HEK293 (cell line): Measurements from ENCODE around the gene ASPHD1.
"Not testable (repeated sequence)": the region's sequence is repeated elsewhere in the genome, so short reads cannot be mapped to it uniquely, and the experiment has no call there.

Source experiments
- CTCF ChIA-PET: fragments of 350-600 bp; formaldehyde crosslinking; extraction: SDS; loops from one replicate; lab custom pipeline; 2021; ENCODE audit warnings: antibody characterized with exemption; lab: Yijun Ruan, JAX
- POLR2A ChIA-PET: fragments of 300-600 bp; formaldehyde crosslinking; extraction: SDS; loops from one replicate; lab custom pipeline; 2020; ENCODE audit warnings: antibody characterized with exemption, inconsistent platforms; lab: Yijun Ruan, JAX
- H3K27ac ChIP-seq: fragments of 200-500 bp; sonication (Bioruptor generic); 2 replicates; pipeline ENCODE4 v1.5.1; 2014; ENCODE audit warnings: low read depth, low read length, control low read depth, inconsistent platforms; ENCODE audit errors: extremely low read depth
- H3K36me3 ChIP-seq, 2 experiments: fragments of 200-500 bp in 1 of 2; sonication (Bioruptor generic) in 1 of 2; 1 replicate in 1 of 2; 2 replicates in 1 of 2; pipeline ENCODE4 v1.5.1; 2014 to 2017; ENCODE audit warnings: inconsistent platforms in 2 of 2, low read length in 2 of 2; ENCODE audit not compliant: control insufficient read depth in 2 of 2, insufficient read depth in 1 of 2
- H3K4me1 ChIP-seq: fragments of 200-500 bp; sonication (Bioruptor generic); 2 replicates; pipeline ENCODE4 v1.5.1; 2014; ENCODE audit warnings: mild to moderate bottlenecking, low read length, inconsistent platforms; ENCODE audit not compliant: control insufficient read depth, insufficient read depth
- H3K4me3 ChIP-seq: 2 replicates; pipeline ENCODE4 v1.5.1; 2011; ENCODE audit warnings: low read depth, mild to moderate bottlenecking, control low read depth, low read length, moderate library complexity
- H3K9me3 ChIP-seq: fragments of 200-500 bp; sonication (Bioruptor generic); 2 replicates; pipeline ENCODE4 v1.5.1; 2014; ENCODE audit warnings: low read depth, low read length, inconsistent platforms; ENCODE audit not compliant: control insufficient read depth, insufficient read depth
- HOXC10 ChIP-seq: sonication (generic); formaldehyde crosslinking; IDR thresholded peaks from 2 replicates; pipeline ENCODE4 v1.8.1; 2023; ENCODE audit warnings: mild to moderate bottlenecking, missing genetic modification reagents
- RBAK ChIP-seq: fragments of 450-650 bp; formaldehyde crosslinking; IDR thresholded peaks from 2 replicates; pipeline ENCODE4 v1.5.1; 2016; ENCODE audit warnings: missing biosample characterization, missing genetic modification characterization
- SCRT2 ChIP-seq: fragments of 450-650 bp; formaldehyde crosslinking; IDR thresholded peaks from 2 replicates; pipeline ENCODE4 v1.5.1; 2016; ENCODE audit warnings: missing biosample characterization, missing genetic modification characterization
- ZFP41 ChIP-seq: fragments of 450-650 bp; formaldehyde crosslinking; IDR thresholded peaks from 2 replicates; pipeline ENCODE4 v1.5.1; 2016; ENCODE audit warnings: missing biosample characterization, missing genetic modification characterization, borderline replicate concordance
- ZNF114 ChIP-seq: fragments of 450-650 bp; formaldehyde crosslinking; IDR thresholded peaks from 2 replicates; pipeline ENCODE4 v1.5.0; 2017; ENCODE audit warnings: missing biosample characterization, missing genetic modification characterization
- ZNF266 ChIP-seq: fragments of 450-650 bp; formaldehyde crosslinking; IDR thresholded peaks from 2 replicates; pipeline ENCODE4 v1.5.1; 2016; ENCODE audit warnings: missing biosample characterization, missing genetic modification characterization, low read depth
- ZNF501 ChIP-seq: fragments of 450-650 bp; formaldehyde crosslinking; IDR thresholded peaks from 2 replicates; pipeline ENCODE4 v1.5.1; 2016; ENCODE audit warnings: missing biosample characterization, missing genetic modification characterization
- ZNF529 ChIP-seq: fragments of 450-650 bp; formaldehyde crosslinking; IDR thresholded peaks from 2 replicates; pipeline ENCODE4 v1.5.1; 2017; ENCODE audit warnings: missing genetic modification characterization, missing biosample characterization; ENCODE audit not compliant: insufficient replicate concordance
- ZNF654 ChIP-seq: fragments of 450-650 bp; formaldehyde crosslinking; IDR thresholded peaks from 2 replicates; pipeline ENCODE4 v1.5.1; 2016; ENCODE audit warnings: low read depth, missing biosample characterization, missing genetic modification characterization
- ZNF660 ChIP-seq: fragments of 450-650 bp; IDR thresholded peaks from 2 replicates; pipeline ENCODE4 v1.5.1; 2018; ENCODE audit warnings: missing biosample characterization, mild to moderate bottlenecking, missing genetic modification characterization
- ZNF701 ChIP-seq: fragments of 450-650 bp; formaldehyde crosslinking; IDR thresholded peaks from 2 replicates; pipeline ENCODE4 v1.5.1; 2016; ENCODE audit warnings: missing biosample characterization, missing genetic modification characterization
- ZNF830 ChIP-seq: fragments of 450-650 bp; IDR thresholded peaks from 2 replicates; pipeline ENCODE4 v1.5.0; 2018; ENCODE audit warnings: missing biosample characterization, missing genetic modification characterization, low read depth, mild to moderate bottlenecking, moderate library complexity
- TF ChIP-seq, protein P1 (sequence below): fragments of 450-650 bp; formaldehyde crosslinking; IDR thresholded peaks from 2 replicates; pipeline ENCODE4 v1.5.1; 2016; ENCODE audit warnings: missing biosample characterization, missing genetic modification characterization
- TF ChIP-seq, protein P2 (sequence below): fragments of 450-650 bp; formaldehyde crosslinking; IDR thresholded peaks from 2 replicates; pipeline ENCODE4 v1.5.1; 2017; ENCODE audit warnings: missing biosample characterization, missing genetic modification characterization
- TF ChIP-seq, protein P3 (sequence below): sonication (generic); formaldehyde crosslinking; IDR thresholded peaks from 2 replicates; pipeline ENCODE4 v1.8.1; 2022; ENCODE audit warnings: mild to moderate bottlenecking, moderate library complexity, missing genetic modification reagents
- TF ChIP-seq, protein P4 (sequence below): fragments of 450-650 bp; formaldehyde crosslinking; IDR thresholded peaks from 2 replicates; pipeline ENCODE4; 2016; ENCODE audit warnings: missing biosample characterization, missing genetic modification characterization
- TF ChIP-seq, protein P5 (sequence below): fragments of 450-650 bp; formaldehyde crosslinking; IDR thresholded peaks from 2 replicates; pipeline ENCODE4 v1.5.1; 2016; ENCODE audit warnings: missing biosample characterization, missing genetic modification characterization
- TF ChIP-seq, protein P6 (sequence below): fragments of 450-650 bp; formaldehyde crosslinking; conservative IDR thresholded peaks from 2 replicates; pipeline ENCODE4 v1.5.1; 2016; ENCODE audit warnings: low read depth, missing biosample characterization, missing genetic modification characterization

ASPHD1 gene

DNA sequence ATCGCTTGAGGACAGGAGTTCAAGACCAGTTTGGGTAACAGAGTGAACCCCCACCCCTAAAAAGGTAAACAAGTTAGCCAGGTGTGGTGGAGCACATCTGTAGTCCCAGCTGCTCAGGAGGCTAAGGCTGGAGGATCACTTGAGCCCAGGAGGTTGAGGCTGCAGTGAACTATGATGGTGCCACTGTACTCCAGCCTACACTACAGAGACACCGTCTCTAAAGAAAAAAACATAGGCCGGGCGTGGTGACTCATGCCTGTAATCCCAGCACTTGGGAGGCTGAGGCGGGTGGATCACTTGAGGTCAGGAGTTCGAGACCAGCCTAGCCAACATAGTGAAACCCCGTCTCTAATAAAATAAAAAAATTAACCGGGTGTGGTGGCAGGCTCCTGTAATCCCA is 31.2 kb upstream of the ASPHD1 start:
- TF ChIP-seq, protein P1, sequence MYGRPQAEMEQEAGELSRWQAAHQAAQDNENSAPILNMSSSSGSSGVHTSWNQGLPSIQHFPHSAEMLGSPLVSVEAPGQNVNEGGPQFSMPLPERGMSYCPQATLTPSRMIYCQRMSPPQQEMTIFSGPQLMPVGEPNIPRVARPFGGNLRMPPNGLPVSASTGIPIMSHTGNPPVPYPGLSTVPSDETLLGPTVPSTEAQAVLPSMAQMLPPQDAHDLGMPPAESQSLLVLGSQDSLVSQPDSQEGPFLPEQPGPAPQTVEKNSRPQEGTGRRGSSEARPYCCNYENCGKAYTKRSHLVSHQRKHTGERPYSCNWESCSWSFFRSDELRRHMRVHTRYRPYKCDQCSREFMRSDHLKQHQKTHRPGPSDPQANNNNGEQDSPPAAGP (tag by site-specific recombination) = peak; percentile 37; the same call in 1 of the 2 replicates
- TF ChIP-seq, all 188 proteins: peak for 1; not testable (repeated sequence) for 187
- H3K4me3 ChIP-seq, H3K36me3 ChIP-seq, H3K4me1 ChIP-seq, H3K27ac ChIP-seq, H3K9me3 ChIP-seq: not testable (repeated sequence)
- CTCF ChIA-PET = interaction anchor here (0.6 to 1.5 kb wide), 2 partner anchors 16 to 53 kb away, joined by 3 read pairs; partner anchors contain the start of gene PAGR1
- POLR2A ChIA-PET = interaction anchor here (1.8 kb wide), 1 partner anchor 8 kb away, joined by 7 read pairs; no protein-coding TSS in a partner anchor

DNA sequence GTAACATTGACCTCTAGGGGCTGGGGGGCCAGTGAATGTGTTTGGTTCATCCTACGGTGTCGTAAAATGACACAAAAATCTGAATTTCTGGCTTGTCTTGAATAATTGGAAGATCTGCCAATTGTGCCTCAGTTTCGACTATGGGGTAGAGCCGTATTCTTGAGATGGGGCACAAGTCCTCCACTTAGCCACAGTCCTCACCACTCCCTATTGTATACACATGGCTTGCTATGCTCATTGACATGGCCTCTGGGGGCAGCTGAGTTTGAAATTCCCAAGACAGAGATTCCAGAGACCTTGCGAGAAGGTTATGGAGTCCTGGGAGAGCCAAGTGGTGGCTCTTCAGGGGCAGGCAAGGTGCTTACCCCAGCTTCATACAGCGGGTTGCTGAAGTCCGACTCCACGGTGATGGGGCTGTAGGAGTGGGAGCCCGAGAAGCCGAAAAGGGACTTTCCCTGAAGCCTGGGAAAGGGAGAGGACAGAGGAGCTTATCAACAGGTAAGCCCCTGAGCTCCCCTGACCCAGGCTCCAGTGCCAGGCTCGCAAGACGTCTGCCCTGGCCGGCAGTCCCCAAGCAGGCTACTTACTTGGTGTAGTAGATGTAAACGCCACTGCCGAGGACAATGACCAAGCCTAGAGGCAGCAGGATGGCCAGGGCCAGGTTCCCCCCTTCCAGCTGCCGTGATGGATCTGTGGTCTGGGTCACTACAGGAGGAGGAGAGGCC is 28.3 kb upstream of the ASPHD1 start:
- POLR2A ChIA-PET = interaction anchor here (0.8 kb wide), 1 partner anchor 8 kb away, joined by 4 read pairs; the partner anchor contains the start of gene CDIPT
- Histone ChIP-seq H3K36me3 (no peaks in the 10 kb centered on the region), H3K27ac (no peak overlapping the region), H3K4me1 (no peaks in the 10 kb centered on the region), H3K9me3 (no peaks in the 10 kb centered on the region), H3K4me3 (no peak overlapping the region)
- CTCF ChIA-PET = interaction anchor here (0.9 to 1.3 kb wide), 2 partner anchors 9 to 27 kb away, joined by 4 read pairs; partner anchors contain the start of genes CDIPT and SEZ6L2
- TF ChIP-seq ZNF830 (tag by site-specific recombination) (no peak), ZNF660 (tag by site-specific recombination) (no peak), ZNF266 (no peak), SCRT2 (tag by site-specific recombination) (peak; percentile 64)

DNA sequence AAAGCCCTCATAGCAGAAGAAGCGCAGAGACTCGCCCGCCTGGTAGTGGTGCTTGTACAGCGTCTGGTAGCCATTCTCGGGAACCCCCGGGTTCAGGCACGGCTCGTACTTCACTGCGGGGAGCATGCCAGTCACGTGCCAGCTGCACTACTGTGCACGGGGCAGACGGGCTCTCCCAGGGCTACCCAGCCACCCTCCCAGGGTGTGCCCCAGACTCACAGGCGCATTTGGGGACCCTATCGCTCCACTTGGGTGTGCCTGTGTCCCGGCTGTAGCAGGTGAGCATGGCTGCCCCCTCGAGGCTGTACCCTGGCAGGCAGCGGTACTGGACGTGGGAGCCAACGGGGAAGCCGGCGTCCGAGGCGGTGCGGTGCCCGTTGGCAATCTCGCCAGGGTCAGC is 27.0 kb upstream of the ASPHD1 start:
- no peaks in the 10 kb centered on the region for H3K36me3 ChIP-seq
- H3K27ac ChIP-seq = no peak overlapping the region
- H3K9me3 ChIP-seq = no peaks in the 10 kb centered on the region
- ChIA-PET CTCF (interaction anchor here (0.8 to 1.3 kb wide), 3 partner anchors 10 to 99 kb away, joined by 3 to 4 read pairs (median 4); partner anchors contain the start of genes CDIPT and SEZ6L2), POLR2A (no interaction called here)
- no peak overlapping the region for H3K4me3 ChIP-seq
- H3K4me1 ChIP-seq = no peaks in the 10 kb centered on the region
- TF ChIP-seq HOXC10 (CRISPR knock-in tag) (no peak), ZFP41 (tag by site-specific recombination) (no peak), ZNF501 (no peak), ZNF660 (tag by site-specific recombination) (no peak), ZNF529 (tag by site-specific recombination) (no peak), ZNF654 (tag by site-specific recombination) (no peak), ZNF701 (tag by site-specific recombination) (no peak), RBAK (tag by site-specific recombination) (no peak), ZNF114 (tag by site-specific recombination) (no peak), SCRT2 (tag by site-specific recombination) (no peak)
- TF ChIP-seq, protein P2, sequence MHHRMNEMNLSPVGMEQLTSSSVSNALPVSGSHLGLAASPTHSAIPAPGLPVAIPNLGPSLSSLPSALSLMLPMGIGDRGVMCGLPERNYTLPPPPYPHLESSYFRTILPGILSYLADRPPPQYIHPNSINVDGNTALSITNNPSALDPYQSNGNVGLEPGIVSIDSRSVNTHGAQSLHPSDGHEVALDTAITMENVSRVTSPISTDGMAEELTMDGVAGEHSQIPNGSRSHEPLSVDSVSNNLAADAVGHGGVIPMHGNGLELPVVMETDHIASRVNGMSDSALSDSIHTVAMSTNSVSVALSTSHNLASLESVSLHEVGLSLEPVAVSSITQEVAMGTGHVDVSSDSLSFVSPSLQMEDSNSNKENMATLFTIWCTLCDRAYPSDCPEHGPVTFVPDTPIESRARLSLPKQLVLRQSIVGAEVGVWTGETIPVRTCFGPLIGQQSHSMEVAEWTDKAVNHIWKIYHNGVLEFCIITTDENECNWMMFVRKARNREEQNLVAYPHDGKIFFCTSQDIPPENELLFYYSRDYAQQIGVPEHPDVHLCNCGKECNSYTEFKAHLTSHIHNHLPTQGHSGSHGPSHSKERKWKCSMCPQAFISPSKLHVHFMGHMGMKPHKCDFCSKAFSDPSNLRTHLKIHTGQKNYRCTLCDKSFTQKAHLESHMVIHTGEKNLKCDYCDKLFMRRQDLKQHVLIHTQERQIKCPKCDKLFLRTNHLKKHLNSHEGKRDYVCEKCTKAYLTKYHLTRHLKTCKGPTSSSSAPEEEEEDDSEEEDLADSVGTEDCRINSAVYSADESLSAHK (tag by site-specific recombination) = no peak
- TF ChIP-seq, protein P3, sequence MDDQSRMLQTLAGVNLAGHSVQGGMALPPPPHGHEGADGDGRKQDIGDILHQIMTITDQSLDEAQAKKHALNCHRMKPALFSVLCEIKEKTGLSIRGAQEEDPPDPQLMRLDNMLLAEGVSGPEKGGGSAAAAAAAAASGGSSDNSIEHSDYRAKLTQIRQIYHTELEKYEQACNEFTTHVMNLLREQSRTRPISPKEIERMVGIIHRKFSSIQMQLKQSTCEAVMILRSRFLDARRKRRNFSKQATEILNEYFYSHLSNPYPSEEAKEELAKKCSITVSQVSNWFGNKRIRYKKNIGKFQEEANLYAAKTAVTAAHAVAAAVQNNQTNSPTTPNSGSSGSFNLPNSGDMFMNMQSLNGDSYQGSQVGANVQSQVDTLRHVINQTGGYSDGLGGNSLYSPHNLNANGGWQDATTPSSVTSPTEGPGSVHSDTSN (CRISPR knock-in tag) = no peak
- TF ChIP-seq, protein P4, sequence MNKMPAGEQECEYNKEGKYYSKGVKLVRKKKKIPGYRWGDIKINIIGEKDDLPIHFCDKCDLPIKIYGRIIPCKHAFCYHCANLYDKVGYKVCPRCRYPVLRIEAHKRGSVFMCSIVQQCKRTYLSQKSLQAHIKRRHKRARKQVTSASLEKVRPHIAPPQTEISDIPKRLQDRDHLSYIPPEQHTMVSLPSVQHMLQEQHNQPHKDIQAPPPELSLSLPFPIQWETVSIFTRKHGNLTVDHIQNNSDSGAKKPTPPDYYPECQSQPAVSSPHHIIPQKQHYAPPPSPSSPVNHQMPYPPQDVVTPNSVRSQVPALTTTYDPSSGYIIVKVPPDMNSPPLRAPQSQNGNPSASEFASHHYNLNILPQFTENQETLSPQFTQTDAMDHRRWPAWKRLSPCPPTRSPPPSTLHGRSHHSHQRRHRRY (tag by site-specific recombination) = no peak
- TF ChIP-seq, protein P5, sequence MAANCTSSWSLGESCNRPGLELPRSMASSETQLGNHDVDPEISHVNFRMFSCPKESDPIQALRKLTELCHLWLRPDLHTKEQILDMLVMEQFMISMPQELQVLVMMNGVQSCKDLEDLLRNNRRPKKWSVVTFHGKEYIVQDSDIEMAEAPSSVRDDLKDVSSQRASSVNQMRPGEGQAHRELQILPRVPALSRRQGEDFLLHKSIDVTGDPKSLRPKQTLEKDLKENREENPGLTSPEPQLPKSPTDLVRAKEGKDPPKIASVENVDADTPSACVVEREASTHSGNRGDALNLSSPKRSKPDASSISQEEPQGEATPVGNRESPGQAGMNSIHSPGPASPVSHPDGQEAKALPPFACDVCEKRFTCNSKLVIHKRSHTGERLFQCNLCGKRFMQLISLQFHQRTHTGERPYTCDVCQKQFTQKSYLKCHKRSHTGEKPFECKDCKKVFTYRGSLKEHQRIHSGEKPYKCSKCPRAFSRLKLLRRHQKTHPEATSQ = no peak
- TF ChIP-seq, protein P6, sequence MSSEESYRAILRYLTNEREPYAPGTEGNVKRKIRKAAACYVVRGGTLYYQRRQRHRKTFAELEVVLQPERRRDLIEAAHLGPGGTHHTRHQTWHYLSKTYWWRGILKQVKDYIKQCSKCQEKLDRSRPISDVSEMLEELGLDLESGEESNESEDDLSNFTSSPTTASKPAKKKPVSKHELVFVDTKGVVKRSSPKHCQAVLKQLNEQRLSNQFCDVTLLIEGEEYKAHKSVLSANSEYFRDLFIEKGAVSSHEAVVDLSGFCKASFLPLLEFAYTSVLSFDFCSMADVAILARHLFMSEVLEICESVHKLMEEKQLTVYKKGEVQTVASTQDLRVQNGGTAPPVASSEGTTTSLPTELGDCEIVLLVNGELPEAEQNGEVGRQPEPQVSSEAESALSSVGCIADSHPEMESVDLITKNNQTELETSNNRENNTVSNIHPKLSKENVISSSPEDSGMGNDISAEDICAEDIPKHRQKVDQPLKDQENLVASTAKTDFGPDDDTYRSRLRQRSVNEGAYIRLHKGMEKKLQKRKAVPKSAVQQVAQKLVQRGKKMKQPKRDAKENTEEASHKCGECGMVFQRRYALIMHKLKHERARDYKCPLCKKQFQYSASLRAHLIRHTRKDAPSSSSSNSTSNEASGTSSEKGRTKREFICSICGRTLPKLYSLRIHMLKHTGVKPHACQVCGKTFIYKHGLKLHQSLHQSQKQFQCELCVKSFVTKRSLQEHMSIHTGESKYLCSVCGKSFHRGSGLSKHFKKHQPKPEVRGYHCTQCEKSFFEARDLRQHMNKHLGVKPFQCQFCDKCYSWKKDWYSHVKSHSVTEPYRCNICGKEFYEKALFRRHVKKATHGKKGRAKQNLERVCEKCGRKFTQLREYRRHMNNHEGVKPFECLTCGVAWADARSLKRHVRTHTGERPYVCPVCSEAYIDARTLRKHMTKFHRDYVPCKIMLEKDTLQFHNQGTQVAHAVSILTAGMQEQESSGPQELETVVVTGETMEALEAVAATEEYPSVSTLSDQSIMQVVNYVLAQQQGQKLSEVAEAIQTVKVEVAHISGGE = no peak
